ENCODE data around the gene IMMP2L. TPM values are rescaled to one million over a fixed set of nuclear protein-coding genes. Genes with fewer than 3 reads are reported as not detected.

The IMMP2L gene
- total RNA-seq, 1 experiment from 2014 or later: 8.8 TPM

DNA sequence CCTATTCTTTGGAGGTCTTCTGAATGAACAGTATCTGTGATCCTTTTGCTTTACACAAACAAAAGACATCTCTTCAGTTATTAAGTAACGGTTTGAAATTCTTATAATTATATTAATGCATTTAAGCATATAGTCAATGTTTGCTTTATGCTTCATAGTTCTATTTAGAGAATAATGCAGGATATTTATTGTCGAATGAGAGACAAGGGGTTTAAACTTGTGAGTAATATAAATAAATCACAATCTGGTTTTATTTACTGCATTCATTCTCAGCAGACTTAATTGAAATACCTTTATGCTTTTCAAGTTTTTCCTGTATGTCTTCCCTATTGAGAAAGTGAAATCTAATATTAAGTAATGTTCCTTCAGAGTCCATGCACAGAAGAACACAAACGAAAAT lies 620.9 kb downstream of the IMMP2L start:
- Histone ChIP-seq H3K27me3 (ENCODE audit: control insufficient read depth, insufficient read depth, low read length) (no peaks in the 10 kb centered on the region), H3K27ac (ENCODE audit: low read length) (no peak overlapping the region), H3K36me3 (ENCODE audit: control insufficient read depth, insufficient read depth, low read length) (no peaks in the 10 kb centered on the region), H3K4me1 (ENCODE audit: control insufficient read depth, insufficient read depth, low read length) (no peaks in the 10 kb centered on the region), H3K4me3 (ENCODE audit: low read depth in 2 of 2, low read length in 2 of 2) (no peak overlapping the region), H3K9me3 (ENCODE audit: control insufficient read depth, insufficient read depth, low read depth, low read length) (no peaks in the 10 kb centered on the region)
- ATAC-seq (no peak), DNase-seq (ENCODE audit: low read depth, low spot score) (no peak)
- in situ Hi-C loops (cut with HindIII; ENCODE audit: low pct_unique_long_range_greater_than_20kb, low sequenced_read_pairs): no loop called here
- TF ChIP-seq, protein P1, sequence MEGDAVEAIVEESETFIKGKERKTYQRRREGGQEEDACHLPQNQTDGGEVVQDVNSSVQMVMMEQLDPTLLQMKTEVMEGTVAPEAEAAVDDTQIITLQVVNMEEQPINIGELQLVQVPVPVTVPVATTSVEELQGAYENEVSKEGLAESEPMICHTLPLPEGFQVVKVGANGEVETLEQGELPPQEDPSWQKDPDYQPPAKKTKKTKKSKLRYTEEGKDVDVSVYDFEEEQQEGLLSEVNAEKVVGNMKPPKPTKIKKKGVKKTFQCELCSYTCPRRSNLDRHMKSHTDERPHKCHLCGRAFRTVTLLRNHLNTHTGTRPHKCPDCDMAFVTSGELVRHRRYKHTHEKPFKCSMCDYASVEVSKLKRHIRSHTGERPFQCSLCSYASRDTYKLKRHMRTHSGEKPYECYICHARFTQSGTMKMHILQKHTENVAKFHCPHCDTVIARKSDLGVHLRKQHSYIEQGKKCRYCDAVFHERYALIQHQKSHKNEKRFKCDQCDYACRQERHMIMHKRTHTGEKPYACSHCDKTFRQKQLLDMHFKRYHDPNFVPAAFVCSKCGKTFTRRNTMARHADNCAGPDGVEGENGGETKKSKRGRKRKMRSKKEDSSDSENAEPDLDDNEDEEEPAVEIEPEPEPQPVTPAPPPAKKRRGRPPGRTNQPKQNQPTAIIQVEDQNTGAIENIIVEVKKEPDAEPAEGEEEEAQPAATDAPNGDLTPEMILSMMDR (IDR thresholded peaks at IDR 0.05): no peak
- TF ChIP-seq, protein P2, sequence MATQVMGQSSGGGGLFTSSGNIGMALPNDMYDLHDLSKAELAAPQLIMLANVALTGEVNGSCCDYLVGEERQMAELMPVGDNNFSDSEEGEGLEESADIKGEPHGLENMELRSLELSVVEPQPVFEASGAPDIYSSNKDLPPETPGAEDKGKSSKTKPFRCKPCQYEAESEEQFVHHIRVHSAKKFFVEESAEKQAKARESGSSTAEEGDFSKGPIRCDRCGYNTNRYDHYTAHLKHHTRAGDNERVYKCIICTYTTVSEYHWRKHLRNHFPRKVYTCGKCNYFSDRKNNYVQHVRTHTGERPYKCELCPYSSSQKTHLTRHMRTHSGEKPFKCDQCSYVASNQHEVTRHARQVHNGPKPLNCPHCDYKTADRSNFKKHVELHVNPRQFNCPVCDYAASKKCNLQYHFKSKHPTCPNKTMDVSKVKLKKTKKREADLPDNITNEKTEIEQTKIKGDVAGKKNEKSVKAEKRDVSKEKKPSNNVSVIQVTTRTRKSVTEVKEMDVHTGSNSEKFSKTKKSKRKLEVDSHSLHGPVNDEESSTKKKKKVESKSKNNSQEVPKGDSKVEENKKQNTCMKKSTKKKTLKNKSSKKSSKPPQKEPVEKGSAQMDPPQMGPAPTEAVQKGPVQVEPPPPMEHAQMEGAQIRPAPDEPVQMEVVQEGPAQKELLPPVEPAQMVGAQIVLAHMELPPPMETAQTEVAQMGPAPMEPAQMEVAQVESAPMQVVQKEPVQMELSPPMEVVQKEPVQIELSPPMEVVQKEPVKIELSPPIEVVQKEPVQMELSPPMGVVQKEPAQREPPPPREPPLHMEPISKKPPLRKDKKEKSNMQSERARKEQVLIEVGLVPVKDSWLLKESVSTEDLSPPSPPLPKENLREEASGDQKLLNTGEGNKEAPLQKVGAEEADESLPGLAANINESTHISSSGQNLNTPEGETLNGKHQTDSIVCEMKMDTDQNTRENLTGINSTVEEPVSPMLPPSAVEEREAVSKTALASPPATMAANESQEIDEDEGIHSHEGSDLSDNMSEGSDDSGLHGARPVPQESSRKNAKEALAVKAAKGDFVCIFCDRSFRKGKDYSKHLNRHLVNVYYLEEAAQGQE (IDR thresholded peaks at IDR 0.05; ENCODE audit: insufficient read depth in 1 of 2, low read depth in 2 of 2, low read length in 1 of 2): no peak
- TF ChIP-seq TCF7L2 (IDR thresholded peaks at IDR 0.05; ENCODE audit: low read depth, low read length) (no peak), SIN3A (IDR thresholded peaks at IDR 0.05; ENCODE audit: borderline replicate concordance, insufficient read depth, low read depth, low read length) (no peak), POLR2AphosphoS5 (IDR thresholded peaks at IDR 0.05; ENCODE audit: low read depth, low read length) (no peak)
- intact Hi-C loops (cut with micrococcal nuclease; ENCODE audit: unreplicated experiment): loop anchor here (1.0 kb wide), 1 partner anchor 10 kb away; no protein-coding TSS in a partner anchor
- no TSS peak for BruUV-seq (replicated peaks)
- ChIA-PET POLR2A (no interaction called here), CTCF (no interaction called here)

DNA sequence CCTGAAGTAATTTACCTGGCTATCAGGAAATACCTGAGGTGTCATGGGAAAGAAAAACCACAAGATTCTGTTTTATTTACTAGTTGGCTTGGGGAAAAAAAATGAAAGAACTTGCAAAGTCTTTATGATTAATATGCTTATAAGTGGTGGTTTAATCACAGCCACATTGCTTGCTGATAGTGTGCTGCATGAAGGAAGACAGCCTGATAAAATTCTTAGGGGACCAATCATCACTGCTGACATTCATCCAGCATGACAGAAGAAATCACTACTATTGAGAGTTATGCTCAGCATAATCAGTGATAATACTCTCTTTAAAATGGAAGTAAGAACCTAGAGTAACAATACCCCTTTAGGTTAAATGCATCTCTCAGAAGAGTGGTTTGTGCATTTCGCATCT lies 621.5 kb downstream of the IMMP2L start:
- intact Hi-C loops (cut with micrococcal nuclease; ENCODE audit: unreplicated experiment): loop anchor here (1.0 kb wide), 1 partner anchor 9 kb away; no protein-coding TSS in a partner anchor
- no peaks in the 10 kb centered on the region for H3K9me3 ChIP-seq (ENCODE audit: control insufficient read depth, insufficient read depth, low read depth, low read length)
- no peaks in the 10 kb centered on the region for H3K36me3 ChIP-seq (ENCODE audit: control insufficient read depth, insufficient read depth, low read length)
- no peaks in the 10 kb centered on the region for H3K4me1 ChIP-seq (ENCODE audit: control insufficient read depth, insufficient read depth, low read length)
- ChIA-PET CTCF (no interaction called here), POLR2A (no interaction called here)
- no TSS peak for BruUV-seq (replicated peaks)
- no peak overlapping the region for H3K4me3 ChIP-seq (ENCODE audit: low read depth in 2 of 2, low read length in 2 of 2)
- no peak overlapping the region for H3K27ac ChIP-seq (ENCODE audit: low read length)
- DNase-seq (ENCODE audit: low read depth, low spot score) (no peak), ATAC-seq (no peak)
- no peak for TF ChIP-seq POLR2AphosphoS5 (IDR thresholded peaks at IDR 0.05; ENCODE audit: low read depth, low read length)
- TF ChIP-seq, protein P1 (IDR thresholded peaks at IDR 0.05): no peak
- TF ChIP-seq, protein P2 (IDR thresholded peaks at IDR 0.05; ENCODE audit: insufficient read depth in 1 of 2, low read depth in 2 of 2, low read length in 1 of 2): no peak
- H3K27me3 ChIP-seq (ENCODE audit: control insufficient read depth, insufficient read depth, low read length): no peaks in the 10 kb centered on the region
- in situ Hi-C loops (cut with HindIII; ENCODE audit: low pct_unique_long_range_greater_than_20kb, low sequenced_read_pairs): no loop called here
